GM19043 (cell line): Measurements from ENCODE around the gene KCTD17.

ENCODE experiments used
- ATAC-seq: cut with Tn5 transposase; IDR thresholded peaks from one replicate; pipeline ENCODE4 v1.9.1; 2021; ENCODE audit warnings: low read depth; ENCODE audit not compliant: unreplicated experiment

KCTD17 gene

DNA sequence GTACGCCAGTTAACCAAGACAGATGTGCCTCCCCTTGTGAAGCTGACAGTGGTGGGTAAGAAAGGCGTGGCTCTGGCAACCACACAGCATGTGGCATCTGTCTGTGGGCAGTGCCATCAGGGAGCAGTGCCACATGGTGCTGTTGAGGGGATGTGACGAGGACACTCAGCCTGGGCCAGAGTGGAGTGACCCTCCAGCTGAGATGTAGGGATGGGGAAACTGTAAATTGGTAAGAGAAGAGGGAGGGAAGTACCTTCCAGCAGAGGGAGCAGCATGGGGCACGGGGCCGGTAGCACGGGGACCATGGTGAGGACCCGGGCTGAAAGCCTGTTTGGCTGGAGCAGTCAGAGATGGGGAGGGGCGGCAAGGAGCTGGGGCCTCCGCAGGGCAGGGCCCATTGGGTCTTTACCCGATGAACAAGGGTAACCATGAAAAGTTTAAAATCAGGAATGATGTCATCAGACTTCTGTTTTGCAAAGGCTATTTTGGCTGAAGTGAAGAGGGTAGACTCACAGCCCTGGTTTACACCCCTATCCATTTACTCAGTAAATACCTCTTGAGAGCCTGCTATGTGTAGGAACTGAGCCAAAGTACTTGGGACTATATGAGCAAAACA, 47.5 kb downstream of the KCTD17 start:
- ATAC-seq: no peak

DNA sequence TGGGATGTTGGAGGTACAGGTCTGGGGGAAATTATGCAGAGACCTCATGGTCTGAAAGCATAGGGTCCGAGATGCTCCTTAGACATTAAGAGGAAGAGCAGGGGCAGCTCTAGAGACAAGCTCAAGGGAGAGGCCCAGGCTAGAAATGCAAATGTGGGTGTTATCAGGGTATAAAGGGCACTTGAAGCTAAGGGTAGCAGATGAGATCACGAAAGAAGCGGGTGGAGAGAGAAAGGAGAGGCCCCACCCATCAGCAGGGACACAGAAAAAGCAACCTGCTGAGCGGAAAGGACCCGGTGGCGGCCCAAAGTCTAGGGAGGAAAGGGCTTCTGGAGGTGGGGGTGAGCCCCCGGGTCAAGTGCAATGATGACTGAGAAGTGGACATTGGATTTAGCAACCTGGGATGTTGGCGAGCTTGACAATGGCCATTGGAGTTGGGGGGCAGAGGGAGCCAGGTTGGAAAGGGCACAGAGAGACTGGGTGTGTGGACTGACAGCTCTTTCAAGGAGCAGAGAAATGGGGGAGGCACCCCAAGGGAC, 49.1 kb downstream of the KCTD17 start:
- no peak for ATAC-seq

DNA sequence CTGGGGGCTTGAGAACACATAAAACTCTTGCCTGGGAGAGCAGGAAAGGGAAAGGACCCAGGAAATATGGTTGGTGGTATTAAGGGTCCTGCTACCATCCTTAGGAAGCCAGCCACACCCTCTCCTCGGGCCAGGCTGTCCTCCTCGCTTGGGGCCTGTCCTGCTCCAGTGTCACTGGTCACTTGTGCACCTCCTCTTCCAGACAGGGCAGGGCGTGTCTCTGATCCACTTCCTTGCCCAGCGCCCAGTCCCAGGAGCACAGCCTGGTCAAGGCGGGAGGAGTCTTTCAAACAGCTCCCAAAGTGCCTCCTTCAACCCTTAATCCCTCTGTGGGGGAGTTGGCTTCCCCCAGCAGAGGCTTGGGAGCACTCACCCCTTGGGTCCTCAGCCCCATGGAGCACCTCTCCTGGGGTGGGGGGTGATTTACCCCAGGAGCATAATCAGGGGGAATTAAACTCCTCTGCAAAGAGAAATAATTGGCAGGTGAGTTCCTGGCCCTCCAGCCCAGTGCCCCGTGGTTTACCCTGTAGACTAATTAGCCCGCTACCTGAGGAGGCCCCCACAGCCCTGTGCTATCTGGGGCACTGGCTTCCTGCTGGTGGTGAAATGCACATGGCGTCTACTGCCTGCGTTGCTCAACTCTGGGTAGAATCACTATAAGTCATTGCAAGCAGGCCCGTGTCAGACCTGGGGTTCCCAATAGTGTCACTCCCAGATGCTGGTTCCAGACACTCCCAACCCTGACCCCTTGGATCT, 49.9 kb downstream of the KCTD17 start:
- ATAC-seq: no peak

DNA sequence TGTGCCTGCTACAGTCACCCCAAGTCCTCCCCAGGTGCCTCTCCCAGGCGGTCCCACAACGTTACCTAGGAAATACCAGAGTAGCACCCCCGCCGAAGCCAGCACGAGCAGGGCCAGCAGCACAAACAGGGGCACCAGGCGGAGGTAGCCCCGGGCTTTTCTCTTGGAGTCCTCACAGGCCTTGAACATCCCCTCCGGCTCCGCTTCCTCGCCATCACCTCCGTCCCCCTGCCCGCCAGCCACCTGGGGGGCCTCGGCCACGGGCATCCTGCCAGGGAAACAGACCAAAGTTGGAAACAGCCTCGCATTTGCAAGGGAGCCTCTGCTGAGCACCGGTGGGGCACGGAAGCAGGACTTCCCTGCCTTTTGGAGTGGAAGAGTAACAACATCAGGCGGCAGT, 51.6 kb downstream of the KCTD17 start:
- no peak for ATAC-seq

DNA sequence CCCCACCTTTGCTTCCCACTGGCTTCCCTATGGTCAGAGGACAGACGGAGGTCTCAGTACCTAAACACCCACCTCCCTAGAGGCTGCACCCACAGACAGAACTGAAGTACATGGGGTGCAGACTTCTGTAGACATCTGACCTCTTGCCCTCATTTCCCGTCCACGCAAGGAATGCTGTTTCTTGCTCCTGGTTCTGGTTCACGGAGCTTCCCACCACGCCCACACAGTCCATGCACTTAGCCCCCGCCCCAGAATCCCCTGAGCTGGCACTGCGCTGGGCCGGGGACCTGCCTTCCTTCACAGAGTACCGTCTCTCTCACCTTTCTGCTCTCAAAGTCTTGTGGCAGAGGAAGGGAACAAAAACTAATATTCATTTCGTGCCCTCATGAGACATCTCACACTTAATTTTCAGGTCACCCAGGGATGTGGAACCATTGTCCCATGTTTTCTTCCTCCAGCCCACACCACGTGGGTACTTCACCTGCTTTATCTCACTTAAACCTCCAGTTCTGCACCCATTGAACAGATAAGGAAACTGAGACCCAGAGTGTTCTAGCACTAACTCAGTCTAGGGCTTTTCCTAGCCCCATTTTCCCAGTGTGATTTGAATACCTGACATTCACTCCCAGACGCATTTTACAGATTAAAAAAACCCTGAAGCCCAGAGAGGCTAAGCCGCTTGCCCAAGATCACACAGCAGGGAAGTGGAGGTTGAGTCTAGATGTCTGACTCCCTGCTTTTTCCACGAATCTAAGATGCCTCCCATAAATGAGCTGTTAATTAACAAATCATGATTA, 52.3 kb downstream of the KCTD17 start:
- no peak for ATAC-seq

DNA sequence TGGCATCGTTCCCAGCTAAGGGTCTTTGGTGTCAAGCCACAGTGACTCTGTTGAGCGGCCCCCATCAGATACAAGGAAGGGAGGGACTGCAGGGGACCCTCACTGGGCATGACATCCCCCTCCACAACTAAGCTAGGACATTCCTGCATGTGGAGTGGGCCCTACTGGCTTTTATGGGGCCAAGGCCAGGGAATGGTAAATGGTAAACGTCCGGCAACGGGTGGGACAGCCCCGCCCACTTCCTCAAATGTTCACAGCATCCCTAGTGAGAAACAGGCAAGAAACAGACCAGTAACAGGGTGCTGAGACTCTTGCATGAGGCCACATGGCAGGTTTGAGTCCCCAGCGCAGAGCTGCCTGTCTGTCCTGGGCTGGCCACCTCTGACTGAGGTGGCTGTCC, 53.6 kb downstream of the KCTD17 start:
- ATAC-seq: no peak

DNA sequence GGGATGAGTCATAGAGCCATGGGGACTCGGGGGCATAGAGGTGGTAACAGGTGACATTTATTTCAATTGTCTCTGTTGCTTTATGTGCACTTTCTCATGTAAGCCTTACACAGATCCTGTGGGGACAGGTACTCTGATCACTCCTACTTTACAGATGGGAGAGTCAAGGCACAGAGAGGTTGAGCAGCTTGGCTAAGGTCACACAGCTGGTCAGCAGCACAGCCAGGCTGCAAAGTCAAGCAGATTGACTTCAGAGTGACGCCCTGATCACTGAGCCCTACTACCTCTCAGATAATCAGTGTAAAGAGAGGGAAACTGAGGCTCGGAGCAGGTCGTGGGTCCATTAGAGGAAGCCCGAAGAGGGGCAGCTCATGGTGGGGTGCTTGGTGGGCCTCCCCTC, 54.4 kb downstream of the KCTD17 start:
- no peak for ATAC-seq

DNA sequence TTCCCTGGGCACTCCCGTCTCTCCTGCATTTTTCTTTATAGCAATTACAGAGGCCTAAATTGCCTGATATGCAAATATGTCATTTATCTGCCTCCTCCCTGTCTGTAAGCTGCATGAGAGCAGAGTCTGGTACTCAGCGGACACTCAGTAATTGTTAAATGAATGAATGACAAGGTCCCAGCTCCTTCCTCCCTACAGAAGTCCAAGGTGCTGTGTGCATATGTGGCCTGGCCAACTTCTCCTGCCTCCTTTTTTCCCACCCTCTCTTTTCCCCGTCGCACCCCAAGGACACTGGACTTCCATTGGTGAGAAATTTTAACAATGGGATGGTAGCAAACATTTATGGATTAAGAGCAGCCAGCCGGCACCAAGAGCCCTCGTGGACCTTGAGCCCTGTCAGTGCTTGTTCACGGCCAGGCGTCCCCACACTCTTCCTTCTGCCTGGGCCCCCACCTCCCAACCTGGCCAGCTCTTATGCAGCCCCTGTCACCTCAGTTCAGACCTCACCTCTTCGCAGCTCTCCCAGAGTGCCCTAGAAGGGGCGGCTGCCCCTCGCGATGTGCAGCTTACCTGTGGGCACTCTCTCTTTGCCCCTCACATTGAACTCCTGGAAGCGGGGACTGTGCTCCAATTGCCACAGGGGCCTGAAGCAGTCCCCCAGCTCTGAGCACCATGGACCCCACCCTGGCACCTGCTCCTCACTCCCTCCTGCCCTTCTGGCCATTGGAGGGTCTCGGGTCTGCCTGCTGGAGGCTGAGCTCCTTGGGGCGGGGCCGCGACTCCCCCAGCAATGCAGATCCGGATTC, 56.5 kb downstream of the KCTD17 start:
- no peak for ATAC-seq

DNA sequence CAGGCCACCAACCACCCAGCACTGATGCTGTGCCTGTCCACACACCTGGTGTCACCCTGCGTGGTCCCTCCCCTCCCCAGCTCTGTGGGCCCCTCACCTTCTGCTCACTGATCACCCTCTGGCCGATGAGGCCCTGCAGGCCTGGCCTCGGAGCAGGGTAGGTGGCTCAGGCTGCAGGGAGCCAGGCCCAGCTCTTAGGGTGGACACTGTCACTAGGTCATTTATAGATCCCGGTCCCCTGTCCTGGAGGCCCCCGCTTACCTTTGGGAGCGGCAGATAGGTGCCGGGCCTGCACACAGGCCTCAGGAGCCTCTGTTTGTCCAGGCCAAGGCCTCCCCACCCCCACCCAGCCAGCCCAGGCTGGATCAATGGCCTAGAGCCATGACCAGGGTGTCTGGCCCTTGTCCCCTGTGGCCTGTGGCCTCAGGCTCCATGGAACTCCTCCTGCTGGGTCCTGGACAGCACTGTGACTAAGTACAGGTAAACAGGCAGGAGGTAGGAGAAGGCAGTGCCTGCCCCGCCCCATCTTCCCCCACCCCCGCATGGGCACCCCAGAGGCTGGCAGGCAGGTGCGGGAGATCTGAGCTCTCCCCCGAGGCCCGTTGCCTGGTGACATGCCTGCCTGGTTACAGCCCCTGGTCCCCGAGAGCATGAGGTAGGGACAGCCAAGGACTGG, 57.8 kb downstream of the KCTD17 start, which contains the start of gene TMPRSS6:
Gene TMPRSS6, minus strand, starts transcription at position 472 of the 676 bp plus-strand sequence. CDS start 6,296 bp downstream, outside the sequence.
- no peak for ATAC-seq

DNA sequence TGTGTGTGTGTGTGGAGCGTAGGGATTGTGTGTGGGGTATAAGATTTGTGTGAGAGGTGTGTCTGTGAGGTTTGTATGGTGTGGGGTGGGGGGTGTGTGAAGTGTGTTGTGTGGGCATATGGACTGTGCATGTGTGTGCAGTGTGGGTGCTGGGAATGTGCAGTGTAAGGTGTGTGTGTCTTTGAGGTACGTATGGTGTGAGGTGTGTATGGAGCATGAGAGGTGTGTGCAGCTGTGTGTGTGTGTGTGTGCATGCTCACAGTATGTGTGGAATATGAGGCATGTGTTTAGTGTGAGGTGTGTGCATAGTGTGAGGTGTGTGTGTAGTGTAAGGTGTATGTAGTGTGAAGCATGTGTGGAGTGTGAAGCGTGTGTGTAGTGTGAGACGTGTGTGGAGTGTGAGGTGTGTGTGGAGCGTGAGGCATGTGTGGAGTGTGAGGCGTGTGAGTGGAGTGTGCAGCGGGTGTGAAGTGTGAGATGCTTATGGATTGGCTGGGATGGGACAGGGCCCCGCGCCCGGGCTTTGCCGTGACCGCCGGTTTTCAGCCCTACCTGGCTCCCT, 59.7 kb downstream of the KCTD17 start:
- ATAC-seq: no peak

DNA sequence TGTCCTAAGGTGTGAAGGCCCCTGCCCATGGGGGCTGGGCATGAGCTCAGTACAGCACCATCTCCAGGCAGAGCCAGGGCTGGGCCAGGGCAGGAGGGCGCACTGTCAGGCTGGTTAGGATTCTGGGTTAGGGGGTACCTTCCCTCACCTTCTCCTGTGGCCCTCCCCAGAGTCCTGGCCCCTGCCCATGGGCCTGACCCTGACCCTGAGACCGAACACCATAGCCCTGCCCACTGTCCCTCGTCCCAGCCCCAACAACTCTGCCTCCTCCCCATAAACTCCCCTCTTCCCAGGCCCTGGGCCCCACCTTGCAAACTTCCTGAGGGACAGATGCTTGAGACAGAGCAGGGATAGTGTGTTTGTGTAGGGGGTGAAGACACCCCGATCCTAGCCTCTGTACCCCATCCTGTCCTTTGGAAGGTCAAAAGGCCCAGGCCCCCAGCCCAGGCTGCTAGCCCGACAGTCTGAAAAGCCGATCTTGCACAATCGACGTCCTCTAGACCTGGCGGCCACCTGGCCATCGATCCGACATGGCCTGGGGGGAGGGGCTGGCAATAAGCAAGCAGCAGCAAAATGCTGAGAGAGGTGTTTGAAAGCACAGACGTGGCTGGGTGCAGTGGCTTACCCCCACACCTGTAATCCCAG, 60.7 kb downstream of the KCTD17 start:
- no peak for ATAC-seq
